Naive thymus-derived CD4-positive, alpha-beta T cell (primary cell): ENCODE measurements around the gene ZBTB20. TPM values are rescaled to one million over a fixed set of nuclear protein-coding genes. Genes with fewer than 3 reads are reported as not detected.

Experiments used
- ATAC-seq: fragments of 150-1000 bp; cut with Tn5 transposase; 2 replicates; pipeline ENCODE4 v1.10.0; 2021; ENCODE audit warnings: mild to moderate bottlenecking, moderate library complexity
- CTCF ChIA-PET: fragments of 350-600 bp; sonication (Branson Sonifier 250); formaldehyde crosslinking; loops from one replicate; lab custom pipeline; 2021; ENCODE audit warnings: antibody characterized with exemption; lab: Charles Lee
- POLR2A ChIA-PET: fragments of 350-600 bp; sonication (Branson Sonifier 250); formaldehyde crosslinking; loops from one replicate; lab custom pipeline; 2021; ENCODE audit warnings: antibody characterized with exemption, inconsistent platforms; lab: Charles Lee
- DNase-seq, 9 donors: peaks; one replicate each; pipeline versions ENCODE4 v3.0.0 to v3.0.0-alpha.2; 2020 to 2022; ENCODE audit warnings: mixed read lengths in 1 of 9
- H3K27ac ChIP-seq: one replicate; pipeline ENCODE4 v1.7.0; 2013; ENCODE audit warnings: mild to moderate bottlenecking, low read depth, low read length, moderate library complexity
- H3K27me3 ChIP-seq, 2 donors: one replicate each; pipeline ENCODE4 v1.7.0; 2013; ENCODE audit warnings: low read length in 2 of 2, mild to moderate bottlenecking in 2 of 2, moderate library complexity in 2 of 2; ENCODE audit not compliant: control insufficient read depth in 2 of 2, insufficient read depth in 2 of 2
- H3K36me3 ChIP-seq, 3 experiments: 1 replicate in 2 of 3; 2 replicates in 1 of 3; pipeline ENCODE4 v1.7.0; 2013; ENCODE audit warnings: low read length in 3 of 3, mild to moderate bottlenecking in 3 of 3, moderate library complexity in 1 of 3; ENCODE audit not compliant: insufficient read depth in 3 of 3, control insufficient read depth in 2 of 3
- H3K4me1 ChIP-seq, 2 donors: one replicate each; pipeline ENCODE4 v1.7.0; 2013; ENCODE audit warnings: low read length in 2 of 2, mild to moderate bottlenecking in 2 of 2, moderate library complexity in 1 of 2; ENCODE audit not compliant: control insufficient read depth in 2 of 2, insufficient read depth in 2 of 2
- H3K4me3 ChIP-seq: 2 replicates; pipeline ENCODE4 v1.7.0; 2013; ENCODE audit warnings: mild to moderate bottlenecking, low read length
- H3K9me3 ChIP-seq, 3 experiments: 1 replicate in 2 of 3; 2 replicates in 1 of 3; pipeline ENCODE4 v1.7.0; 2013; ENCODE audit warnings: low read length in 3 of 3; ENCODE audit not compliant: control insufficient read depth in 2 of 3
- H3K27ac Mint-ChIP-seq, 9 donors: one replicate each; pipeline ENCODE4 v1.8.0; 2020 to 2022; ENCODE audit warnings: mixed read lengths in 9 of 9, mild to moderate bottlenecking in 8 of 9, moderate library complexity in 5 of 9, inconsistent platforms in 2 of 9
- H3K27me3 Mint-ChIP-seq, 5 donors: one replicate each; pipeline ENCODE4 v1.8.0; 2021 to 2022; ENCODE audit warnings: mixed read lengths in 5 of 5, mild to moderate bottlenecking in 1 of 5
- H3K36me3 Mint-ChIP-seq, 5 donors: one replicate each; pipeline ENCODE4 v1.8.0; 2020 to 2022; ENCODE audit warnings: mixed read lengths in 5 of 5, mild to moderate bottlenecking in 3 of 5, inconsistent platforms in 1 of 5
- H3K4me1 Mint-ChIP-seq, 7 donors: one replicate each; pipeline ENCODE4 v1.8.0; 2020 to 2022; ENCODE audit warnings: mixed read lengths in 7 of 7, mild to moderate bottlenecking in 3 of 7, inconsistent platforms in 1 of 7
- H3K4me3 Mint-ChIP-seq, 10 donors: one replicate each; pipeline ENCODE4 v1.8.0; 2020 to 2022; ENCODE audit warnings: mild to moderate bottlenecking in 10 of 10, mixed read lengths in 10 of 10, moderate library complexity in 6 of 10, inconsistent platforms in 2 of 10
- H3K9me3 Mint-ChIP-seq, 11 donors: one replicate each; pipeline ENCODE4 v1.8.0; 2020 to 2022; ENCODE audit warnings: mixed read lengths in 11 of 11, mild to moderate bottlenecking in 4 of 11, inconsistent platforms in 1 of 11, moderate library complexity in 1 of 11
- intact Hi-C, 2 donors: fragments of 100-400 bp; cut with micrococcal nuclease; formaldehyde crosslinking; loops; one replicate each; pipeline ENCODE4 v1.15.1; 2023
- polyA plus RNA-seq, 2 donors: library from polyadenylated mRNA; unstranded; fragments of 300-500 nt; fragmentation: Illumina TruSeq; gene quantifications; one replicate each; pipeline ENCODE4 v1.2.3, GENCODE V29; 2021
- total RNA-seq, 6 experiments: library from RNA in 5 of 6; stranded (reverse) in 5 of 6; gene quantifications; 1 replicate in 5 of 6; 2 replicates in 1 of 6; pipeline ENCODE4 v1.2.3 and lab custom pipeline; 2021 to 2026

The ZBTB20 gene
- total and polyA plus RNA-seq, 7 experiments from 2014 or later = 14.9 to 69.5 (median 59.2) TPM

- Histone ChIP-seq H3K27me3 (no peaks in the 10 kb centered on the region), H3K36me3 (no peaks in the 10 kb centered on the region), H3K4me1 (no peaks in the 10 kb centered on the region), H3K27ac (no peak overlapping the region), H3K4me3 (no peak overlapping the region), H3K9me3 (no peaks in the 10 kb centered on the region)
- intact Hi-C loops = no loop called here
- DNase-seq (no peak), ATAC-seq (no peak)
- H3K36me3 Mint-ChIP-seq = peaks cover 0 to 28% (median 15%) of the 10 kb centered on the region in 5 donors
- no peaks in the 10 kb centered on the region for H3K27me3 Mint-ChIP-seq
- peaks cover 0 to under 1% (median 0%) of the 10 kb centered on the region in 11 donors for H3K9me3 Mint-ChIP-seq
- CTCF ChIA-PET = no interaction called here
- no peak overlapping the region for H3K27ac Mint-ChIP-seq
- no peak overlapping the region for H3K4me3 Mint-ChIP-seq
- peaks cover 0 to 13% (median 3%) of the 10 kb centered on the region in 7 donors for H3K4me1 Mint-ChIP-seq
- POLR2A ChIA-PET = no interaction called here
Observed at GRCh38 chr3:114650808-114651207, 496.3 kb downstream of the ZBTB20 start.

DNA sequence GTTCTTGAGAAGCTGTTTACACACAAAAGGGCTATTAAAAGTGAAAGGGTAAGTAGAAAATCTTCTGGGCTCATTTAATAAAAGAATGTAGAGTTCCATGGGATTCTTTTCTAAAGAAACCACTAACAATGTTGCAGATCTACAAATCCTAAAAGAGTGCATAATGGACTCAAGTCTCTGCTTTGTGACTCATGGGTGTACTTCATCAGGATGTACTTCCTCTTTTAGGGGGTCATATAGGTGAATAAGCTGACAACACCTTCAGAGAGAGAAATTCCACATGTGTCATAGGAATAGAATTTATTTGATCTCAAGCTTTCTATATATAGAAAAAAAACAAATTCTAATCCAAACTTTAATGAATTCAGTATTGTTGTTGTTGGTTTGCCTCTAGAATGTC lies 497.8 kb downstream of the ZBTB20 start:
- Histone ChIP-seq H3K27me3 (no peaks in the 10 kb centered on the region), H3K4me3 (no peak overlapping the region), H3K4me1 (no peaks in the 10 kb centered on the region), H3K36me3 (no peaks in the 10 kb centered on the region), H3K9me3 (no peaks in the 10 kb centered on the region), H3K27ac (no peak overlapping the region)
- DNase-seq = no peak
- Mint-ChIP-seq H3K27me3 (no peaks in the 10 kb centered on the region), H3K36me3 (peaks cover 0 to 32% (median 19%) of the 10 kb centered on the region in 5 donors), H3K27ac (no peak overlapping the region), H3K4me3 (no peak overlapping the region), H3K4me1 (peaks cover 0 to 13% (median 3%) of the 10 kb centered on the region in 7 donors), H3K9me3 (peaks cover 0 to 2% (median 0%) of the 10 kb centered on the region in 11 donors)
- no peak for ATAC-seq
- intact Hi-C loops = no loop called here
- CTCF ChIA-PET = no interaction called here
- POLR2A ChIA-PET = no interaction called here

- DNase-seq = no peak
- Histone ChIP-seq H3K27ac (no peak overlapping the region), H3K27me3 (no peaks in the 10 kb centered on the region), H3K4me1 (no peaks in the 10 kb centered on the region), H3K4me3 (no peak overlapping the region), H3K9me3 (no peaks in the 10 kb centered on the region), H3K36me3 (no peaks in the 10 kb centered on the region)
- H3K9me3 Mint-ChIP-seq = peaks cover 0 to 2% (median 0%) of the 10 kb centered on the region in 11 donors
- H3K27ac Mint-ChIP-seq = no peak overlapping the region
- H3K27me3 Mint-ChIP-seq = no peaks in the 10 kb centered on the region
- H3K36me3 Mint-ChIP-seq = peaks cover 0 to 49% (median 29%) of the 10 kb centered on the region in 5 donors
- POLR2A ChIA-PET = no interaction called here
- H3K4me1 Mint-ChIP-seq = peaks cover 0 to 8% (median under 1%) of the 10 kb centered on the region in 7 donors
- CTCF ChIA-PET = no interaction called here
- H3K4me3 Mint-ChIP-seq = no peak overlapping the region
- intact Hi-C loops = no loop called here
- no peak for ATAC-seq
Observed at GRCh38 chr3:114646526-114646925, 500.6 kb downstream of the ZBTB20 start.

GRCh38 chr3:114645392-114645791 lies 501.7 kb downstream of the ZBTB20 start:
- H3K9me3 Mint-ChIP-seq = peaks cover 0 to 2% (median 0%) of the 10 kb centered on the region in 11 donors
- no peak overlapping the region for H3K4me3 ChIP-seq
- H3K4me1 Mint-ChIP-seq = peaks cover 0 to 4% (median 0%) of the 10 kb centered on the region in 7 donors
- ATAC-seq (no peak), DNase-seq (no peak)
- H3K4me1 ChIP-seq = no peaks in the 10 kb centered on the region
- no peak overlapping the region for H3K27ac Mint-ChIP-seq
- no peak overlapping the region for H3K27ac ChIP-seq
- ChIA-PET CTCF (no interaction called here), POLR2A (no interaction called here)
- H3K36me3 Mint-ChIP-seq = peaks cover 0 to 52% (median 31%) of the 10 kb centered on the region in 5 donors
- no peaks in the 10 kb centered on the region for H3K27me3 ChIP-seq
- H3K4me3 Mint-ChIP-seq = no peak overlapping the region
- no peaks in the 10 kb centered on the region for H3K27me3 Mint-ChIP-seq
- intact Hi-C loops = no loop called here
- H3K36me3 ChIP-seq = no peaks in the 10 kb centered on the region
- no peaks in the 10 kb centered on the region for H3K9me3 ChIP-seq

- H3K36me3 Mint-ChIP-seq = peaks cover 0 to 60% (median 36%) of the 10 kb centered on the region in 5 donors
- ChIA-PET CTCF (interaction anchor here (0.8 kb wide), 1 partner anchor 21 kb away, joined by 3 read pairs; no protein-coding TSS in a partner anchor), POLR2A (no interaction called here)
- H3K9me3 ChIP-seq = no peaks in the 10 kb centered on the region
- no peaks in the 10 kb centered on the region for H3K36me3 ChIP-seq
- H3K27me3 Mint-ChIP-seq = no peaks in the 10 kb centered on the region
- H3K4me3 ChIP-seq = no peak overlapping the region
- H3K4me1 ChIP-seq = no peaks in the 10 kb centered on the region
- peaks cover 0 to 3% (median 0%) of the 10 kb centered on the region in 7 donors for H3K4me1 Mint-ChIP-seq
- H3K27ac Mint-ChIP-seq = no peak overlapping the region
- H3K9me3 Mint-ChIP-seq = peaks cover 0 to 3% (median 0%) of the 10 kb centered on the region in 11 donors
- no peak overlapping the region for H3K4me3 Mint-ChIP-seq
- DNase-seq (no peak), ATAC-seq (no peak)
- H3K27me3 ChIP-seq = no peaks in the 10 kb centered on the region
- intact Hi-C loops = no loop called here
- no peak overlapping the region for H3K27ac ChIP-seq
Observed at GRCh38 chr3:114644367-114644766, 502.7 kb downstream of the ZBTB20 start.

DNA sequence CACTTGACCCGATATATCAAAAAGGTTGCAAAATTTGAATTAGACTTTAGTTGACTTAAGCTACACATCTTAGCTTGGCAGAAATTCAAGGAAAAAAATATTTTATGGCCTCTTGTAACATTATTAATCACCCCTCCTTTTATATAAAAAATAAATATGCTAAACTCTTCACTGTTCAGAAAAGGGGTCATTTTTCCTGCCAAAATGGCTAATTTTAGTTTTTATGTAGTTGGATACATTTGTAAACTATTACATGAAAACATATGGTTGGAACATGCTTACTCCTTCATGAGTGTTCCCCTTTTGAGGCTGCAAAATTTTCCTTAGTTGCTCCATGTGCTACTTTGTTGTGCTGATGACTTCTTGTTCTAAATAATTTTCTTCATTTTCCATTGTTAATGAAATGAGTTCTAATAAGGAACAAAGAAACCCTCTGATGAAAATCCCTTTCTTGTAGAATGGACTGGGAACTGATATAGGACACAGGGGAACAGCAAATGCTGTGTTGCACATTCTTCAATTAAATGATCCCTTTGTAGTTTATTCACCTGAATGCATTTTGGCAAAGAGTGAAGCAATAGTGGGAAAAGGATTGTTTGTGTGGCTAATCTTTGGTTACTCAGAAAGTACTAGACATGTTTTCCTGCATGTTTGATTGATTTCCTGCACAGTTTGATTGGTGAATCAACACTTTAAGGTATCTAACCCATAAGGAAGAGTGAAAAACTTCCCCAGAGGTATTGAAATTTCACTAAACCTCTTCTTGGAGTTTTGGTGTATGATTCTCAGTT lies 503.9 kb downstream of the ZBTB20 start:
- Mint-ChIP-seq H3K27me3 (no peaks in the 10 kb centered on the region), H3K36me3 (peaks cover 0 to 61% (median 41%) of the 10 kb centered on the region in 5 donors), H3K4me1 (no peaks in the 10 kb centered on the region), H3K4me3 (no peak overlapping the region), H3K27ac (no peak overlapping the region), H3K9me3 (peaks cover 0 to 9% (median 2%) of the 10 kb centered on the region in 11 donors)
- Histone ChIP-seq H3K9me3 (no peaks in the 10 kb centered on the region), H3K27me3 (no peaks in the 10 kb centered on the region), H3K36me3 (peaks cover 0 to under 1% (median 0%) of the 10 kb centered on the region in 3 experiments), H3K4me3 (no peak overlapping the region), H3K4me1 (no peaks in the 10 kb centered on the region), H3K27ac (no peak overlapping the region)
- ChIA-PET POLR2A (no interaction called here), CTCF (no interaction called here)
- intact Hi-C loops = no loop called here
- ATAC-seq (no peak), DNase-seq (no peak)
